ENCODE measurements around the gene TFCP2L1.

TFCP2L1 gene

GRCh38 chr2:121196132-121196848 lies 88.7 kb downstream of the TFCP2L1 start:
- DNase-seq (ENCODE audit: low read depth), result no peak

DNA sequence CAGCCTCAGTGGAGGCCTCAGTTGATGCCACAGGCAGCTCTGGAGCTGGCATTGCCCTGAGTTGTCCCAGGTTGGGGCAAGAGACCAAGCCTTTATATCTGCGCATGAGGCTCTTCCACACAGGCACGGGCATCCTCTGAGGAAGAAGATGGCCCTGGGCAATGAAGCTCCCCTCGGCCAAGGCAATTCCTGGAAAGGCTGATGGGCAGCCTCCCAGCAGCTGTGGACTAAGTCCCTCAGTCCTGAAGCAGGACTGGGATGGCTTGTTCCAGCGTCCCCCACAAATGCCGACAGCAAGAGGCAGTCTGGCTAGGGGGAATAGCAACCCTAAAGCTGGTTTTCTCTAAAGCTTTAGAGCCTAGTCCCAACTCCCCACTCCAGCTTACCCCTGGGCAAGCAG lies 90.0 kb downstream of the TFCP2L1 start:
- no peak for DNase-seq (ENCODE audit: low read depth)

GRCh38 chr2:121194626-121195025 lies 90.4 kb downstream of the TFCP2L1 start:
- DNase-seq (ENCODE audit: low read depth), result no peak

DNA sequence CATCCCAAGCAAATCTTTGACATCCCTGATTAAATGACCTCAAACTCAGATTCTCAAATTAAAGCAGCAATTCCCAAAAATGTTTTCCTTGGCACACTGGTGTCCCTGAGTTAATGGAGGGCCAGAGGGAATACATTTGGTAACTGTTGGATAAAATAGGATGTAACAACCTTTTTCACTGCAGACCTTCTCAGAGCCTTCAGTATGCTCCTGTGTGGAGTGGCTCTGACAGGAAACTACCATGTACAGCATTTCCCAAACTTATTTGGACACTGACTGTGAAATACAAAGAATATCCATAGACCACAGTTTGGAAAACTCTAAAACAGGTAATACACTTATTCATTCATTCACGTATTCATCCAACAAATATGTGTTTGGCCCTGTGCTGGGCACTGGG lies 91.8 kb downstream of the TFCP2L1 start:
- no peak for DNase-seq (ENCODE audit: low read depth)

GRCh38 chr2:121192576-121192975 lies 92.4 kb downstream of the TFCP2L1 start:
- no peak for DNase-seq (ENCODE audit: low read depth)

DNA sequence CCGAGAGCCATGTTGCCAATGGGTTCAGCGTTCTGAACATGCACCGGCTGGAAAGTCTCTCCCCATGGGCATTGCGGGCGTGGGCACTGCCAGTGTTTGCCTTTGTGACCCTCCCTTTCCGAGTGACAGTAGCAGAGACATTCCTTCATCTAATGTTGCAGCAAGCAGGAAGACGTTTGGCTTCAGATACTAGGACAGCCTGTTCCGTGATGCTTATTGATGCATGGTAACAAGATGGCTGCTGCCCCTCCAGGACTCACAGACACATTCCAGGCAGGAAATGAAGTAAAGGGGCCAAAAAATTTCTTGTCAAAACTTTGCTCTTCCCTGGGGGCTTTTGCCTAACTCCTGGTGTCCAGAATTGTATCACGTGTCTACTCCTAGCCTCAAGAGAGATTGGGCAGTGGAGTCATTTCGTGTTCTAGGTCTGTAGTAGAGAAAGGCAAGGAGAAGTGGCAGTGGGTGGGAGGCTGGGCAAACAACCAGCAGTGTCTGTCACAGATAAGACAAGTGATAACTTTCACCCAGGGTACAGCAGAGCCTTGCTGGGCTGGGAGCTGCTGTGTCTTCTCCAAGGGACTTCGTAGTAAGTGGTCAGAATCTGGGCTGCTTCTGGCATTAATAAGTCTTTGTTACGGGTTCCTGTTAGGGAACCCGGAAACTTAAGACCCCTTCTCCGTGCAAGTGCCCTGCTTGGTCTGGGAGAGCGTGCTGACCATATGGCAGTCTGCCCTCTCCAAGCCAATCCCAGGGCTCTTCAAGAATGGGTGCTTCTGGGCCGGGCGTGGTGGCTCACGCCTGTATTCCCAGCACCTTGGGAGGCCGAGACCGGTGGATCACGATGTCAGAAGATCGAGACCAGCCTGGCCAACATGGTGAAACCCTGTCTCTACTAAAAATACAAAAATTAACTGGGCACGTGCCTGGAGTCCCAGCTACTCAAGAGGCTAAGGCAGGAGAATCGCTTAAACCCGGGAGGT lies 93.5 kb downstream of the TFCP2L1 start:
- no peak for DNase-seq (ENCODE audit: low read depth)

DNA sequence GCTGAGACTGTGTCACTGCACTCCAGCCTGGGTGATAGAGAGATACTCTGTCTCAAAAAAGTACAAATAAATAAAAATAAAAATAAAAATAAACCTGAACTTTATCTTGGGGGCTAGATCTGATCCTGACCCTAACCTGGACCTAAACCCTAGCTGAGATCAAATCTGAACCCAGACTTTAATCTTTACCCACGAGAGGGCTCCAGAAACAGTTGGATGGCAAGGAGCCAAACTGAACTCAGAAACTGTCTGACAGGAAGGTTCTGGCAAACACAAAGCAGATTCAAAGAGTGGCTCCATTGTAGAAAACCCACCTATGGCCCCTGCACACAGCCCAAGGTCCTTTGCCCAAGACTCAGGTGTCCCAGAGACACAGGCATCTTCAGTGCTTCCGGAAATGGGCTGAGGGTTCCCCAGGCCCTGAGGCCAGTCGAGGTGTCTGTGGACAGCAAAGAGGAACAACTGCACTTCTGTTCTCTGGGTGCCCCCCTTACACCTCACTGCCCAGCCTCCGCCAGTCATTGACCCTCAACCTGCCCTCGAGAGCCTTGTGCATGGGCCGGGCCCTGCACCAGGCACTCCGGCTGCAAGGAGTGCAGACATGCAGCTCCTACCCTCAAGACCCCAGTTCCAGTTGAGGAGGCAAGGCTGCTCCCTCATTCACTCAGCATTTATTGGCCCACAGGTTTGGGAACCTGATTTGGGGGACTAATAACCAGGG lies 95.2 kb downstream of the TFCP2L1 start:
- DNase-seq (ENCODE audit: low read depth), result no peak

DNA sequence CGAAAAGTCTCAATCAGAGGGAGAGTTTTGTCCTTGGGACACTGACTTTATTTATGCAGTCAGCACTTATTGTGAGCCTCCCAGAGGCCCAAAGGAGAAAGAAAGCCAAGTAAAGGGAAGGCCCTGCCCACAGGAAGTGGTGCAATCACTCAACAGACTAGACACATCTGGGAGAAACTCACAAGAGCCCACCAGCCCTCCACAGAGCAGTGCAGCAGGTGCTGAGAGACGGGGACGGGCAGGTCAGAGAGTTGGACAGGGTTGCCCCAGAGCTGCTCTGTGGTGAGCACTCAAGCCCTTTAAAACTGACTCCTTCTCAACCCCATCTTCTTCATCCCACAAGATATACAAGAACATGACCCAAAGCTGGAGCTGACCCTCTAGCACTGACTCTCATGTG lies 96.0 kb downstream of the TFCP2L1 start:
- DNase-seq (ENCODE audit: low read depth), result no peak

GRCh38 chr2:121187982-121188411 lies 97.0 kb downstream of the TFCP2L1 start:
- DNase-seq (ENCODE audit: low read depth), result no peak

DNA sequence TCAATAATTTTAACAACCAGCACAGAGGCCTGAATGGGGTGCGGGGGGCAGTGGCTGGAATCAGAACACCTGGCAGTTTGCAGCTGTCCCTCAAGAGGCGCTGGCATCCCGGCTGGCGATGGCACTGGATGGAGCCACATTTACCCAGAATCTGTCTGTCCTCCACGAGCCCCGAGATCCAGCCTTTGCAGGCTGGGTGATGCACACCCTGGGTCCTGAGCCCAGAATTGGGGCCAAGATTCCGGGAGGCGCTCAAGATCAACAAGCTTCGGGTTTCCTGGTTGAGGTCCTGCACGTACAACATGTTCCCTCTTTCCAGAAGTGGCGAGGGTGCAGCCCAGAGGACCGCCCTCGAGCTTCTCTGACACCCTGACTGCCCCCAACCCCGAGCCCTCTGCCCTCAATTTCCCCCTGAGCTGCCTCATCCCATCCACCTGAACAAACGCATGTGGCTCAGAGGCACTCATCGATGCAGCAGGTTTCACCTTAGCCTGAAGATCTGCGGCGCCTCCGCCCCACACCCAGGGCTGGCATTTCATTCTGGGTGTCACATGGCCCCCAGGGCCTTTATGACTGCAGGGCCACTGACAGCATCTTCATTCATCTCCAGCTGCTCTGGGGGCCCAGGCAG lies 97.5 kb downstream of the TFCP2L1 start:
- DNase-seq (ENCODE audit: low read depth), result no peak

DNA sequence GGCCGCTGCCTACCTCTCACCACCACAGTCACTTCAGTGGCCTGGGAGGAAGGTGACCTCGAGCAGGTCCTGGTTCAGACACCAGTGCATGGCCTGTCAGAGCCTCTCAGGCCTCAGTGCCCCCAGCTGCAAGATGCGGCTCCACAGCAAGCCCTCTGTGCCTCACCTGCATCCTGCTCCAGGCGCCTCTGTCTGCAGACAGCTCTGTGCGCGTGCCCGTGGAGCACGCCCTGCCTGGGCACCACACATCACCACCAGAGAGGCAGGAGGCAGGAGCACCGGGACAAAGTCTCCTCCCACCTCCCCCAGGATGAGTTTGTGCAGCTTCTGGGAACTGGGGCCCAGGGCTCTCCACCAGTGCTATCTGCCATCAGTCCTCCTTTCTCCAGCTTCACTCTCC lies 98.7 kb downstream of the TFCP2L1 start:
- no peak for DNase-seq (ENCODE audit: low read depth)

GRCh38 chr2:121185571-121186074 lies 99.4 kb downstream of the TFCP2L1 start:
- no peak for DNase-seq (ENCODE audit: low read depth)

DNA sequence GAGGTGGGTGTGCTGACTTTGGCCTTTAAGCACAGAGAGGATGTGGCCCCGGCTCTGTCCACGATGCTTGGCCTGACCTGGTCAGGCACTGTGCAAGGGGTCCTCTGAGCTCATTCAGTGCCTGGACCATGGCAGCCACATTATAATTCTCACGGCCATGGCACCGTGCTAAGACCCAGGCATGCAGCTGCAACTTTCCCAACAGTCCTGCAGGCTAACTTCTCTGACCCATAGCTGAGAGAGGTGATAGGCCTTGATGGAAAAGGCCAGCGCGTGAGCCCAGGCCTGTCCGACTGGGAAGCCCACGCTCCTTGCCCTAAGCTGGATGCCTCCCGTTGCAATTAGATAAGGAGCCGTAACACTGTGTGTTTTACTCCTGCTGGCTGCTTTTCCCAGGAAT lies 99.9 kb downstream of the TFCP2L1 start:
- no peak for DNase-seq (ENCODE audit: low read depth)

GRCh38 chr2:121184248-121184862 lies 100.6 kb downstream of the TFCP2L1 start:
- DNase-seq (ENCODE audit: low read depth), result no peak

DNA sequence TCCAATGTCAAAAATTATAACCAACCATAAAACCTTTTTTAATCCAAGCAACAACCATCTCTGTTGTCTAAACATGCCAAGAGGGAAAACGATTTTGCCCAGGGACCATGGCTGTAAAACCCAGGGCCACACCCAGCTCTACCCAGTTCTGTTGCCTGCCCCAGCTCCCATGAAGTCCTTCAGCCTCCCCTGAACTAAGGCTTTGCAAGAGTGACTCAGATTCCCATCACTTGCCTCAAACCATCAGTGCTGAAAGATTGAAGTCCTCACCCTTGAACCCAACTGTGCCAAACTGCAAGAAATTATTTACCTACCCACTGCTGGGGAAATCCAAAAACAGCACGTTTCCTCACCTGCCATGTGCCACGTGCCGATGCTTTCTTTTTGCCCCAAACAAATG lies 102.5 kb downstream of the TFCP2L1 start:
- DNase-seq (ENCODE audit: low read depth), result no peak

- no peak for DNase-seq (ENCODE audit: low read depth)
Observed at GRCh38 chr2:121179467-121179866, 105.5 kb downstream of the TFCP2L1 start.

- DNase-seq (ENCODE audit: low read depth), result no peak
Observed at GRCh38 chr2:121178730-121179129, 106.3 kb downstream of the TFCP2L1 start.

DNA sequence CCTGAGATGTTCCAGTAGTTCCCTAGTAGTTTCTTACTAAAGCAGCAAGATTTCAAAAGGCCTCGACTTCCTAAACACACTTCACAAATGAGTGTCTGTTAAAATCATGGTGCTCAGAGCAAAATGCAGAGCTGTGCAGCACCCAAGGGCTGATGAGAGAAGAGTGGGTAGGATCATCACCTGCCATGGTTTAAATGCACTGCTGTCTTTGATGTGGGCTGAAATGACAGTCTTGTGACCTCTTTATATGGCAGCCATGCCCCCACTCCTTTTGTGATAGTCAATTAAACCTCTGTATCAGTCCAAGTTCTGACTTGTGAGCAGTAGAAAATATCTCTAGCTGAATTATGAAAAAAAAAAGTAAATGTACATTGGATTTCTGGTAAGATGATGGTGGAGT lies 107.1 kb downstream of the TFCP2L1 start:
- no peak for DNase-seq (ENCODE audit: low read depth)

DNA sequence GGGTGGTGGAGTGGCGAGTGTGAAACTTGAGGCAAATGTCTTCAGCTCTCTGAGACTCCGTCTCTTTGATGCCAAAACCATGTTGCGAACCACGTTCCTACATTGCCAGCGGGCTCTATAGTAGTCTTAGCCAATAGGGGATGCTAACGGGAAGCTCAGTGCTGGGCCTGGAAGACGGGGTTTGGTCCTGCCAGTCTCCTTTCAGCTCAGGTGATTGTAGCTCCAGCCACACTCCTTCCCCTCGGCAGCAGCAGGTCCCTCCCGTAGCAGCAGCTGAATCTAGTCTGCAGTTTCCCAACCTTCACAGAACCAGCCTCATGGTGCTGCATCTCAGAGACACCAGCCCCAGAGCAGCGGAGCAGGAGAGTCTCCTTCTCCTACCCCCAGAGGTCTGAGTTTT lies 109.7 kb downstream of the TFCP2L1 start:
- no peak for DNase-seq (ENCODE audit: low read depth)

GRCh38 chr2:121173806-121174205 lies 111.2 kb downstream of the TFCP2L1 start:
- DNase-seq (ENCODE audit: low read depth), result no peak

DNA sequence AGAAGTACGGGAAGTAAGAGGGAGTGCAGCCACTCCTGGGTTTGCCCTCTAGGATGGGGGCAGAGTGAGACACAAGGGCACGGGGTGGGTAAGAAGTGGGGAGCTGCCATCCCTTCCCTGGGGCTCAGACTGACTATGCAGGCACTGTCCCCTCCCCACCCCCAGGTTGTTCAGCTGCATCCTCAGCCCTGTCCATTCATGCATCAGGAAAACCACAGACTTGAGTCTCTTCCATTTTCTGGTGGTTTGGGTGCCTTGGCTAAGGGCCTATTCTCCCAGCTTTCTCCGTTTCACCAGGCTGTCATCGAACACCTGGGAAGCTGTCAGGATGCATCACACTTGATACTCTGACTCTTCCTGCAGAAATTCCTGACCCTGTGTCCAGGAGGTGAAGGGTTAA lies 111.9 kb downstream of the TFCP2L1 start:
- no peak for DNase-seq (ENCODE audit: low read depth)

Data from activated T-cell treated with anti-CD3 and anti-CD28 coated beads for 48 hours (primary cell).